K562 (cell line): Measurements from ENCODE around the gene CLDN5. TPM values are rescaled to one million over a fixed set of nuclear protein-coding genes. Genes with fewer than 3 reads are reported as not detected.

Experiments used
- ATF3 ChIP-seq, 2 experiments: fragments of 450-650 bp in 1 of 2; sonication (generic) in 1 of 2; formaldehyde crosslinking in 1 of 2; IDR thresholded peaks in 1 of 2; conservative IDR thresholded peaks in 1 of 2; 2 replicates each; pipeline versions ENCODE4 v1.6.1 to v1.8.1; 2016 to 2023; ENCODE audit warnings: mild to moderate bottlenecking in 2 of 2, moderate library complexity in 2 of 2, inconsistent platforms in 1 of 2, missing genetic modification reagents in 1 of 2
- CGGBP1 ChIP-seq: fragments of 250-450 bp; sonication (Bioruptor Pico); IDR thresholded peaks from 2 replicates; pipeline ENCODE4 v1.9.0; 2021; ENCODE audit warnings: mild to moderate bottlenecking
- CHCHD3 ChIP-seq: fragments of 250-450 bp; sonication (Bioruptor Pico); IDR thresholded peaks from 2 replicates; pipeline ENCODE4 v2.1.2; 2022; ENCODE audit warnings: mild to moderate bottlenecking
- MAFG ChIP-seq: fragments of 450-650 bp; conservative IDR thresholded peaks from 2 replicates; pipeline ENCODE4 v1.6.1; 2016; ENCODE audit warnings: missing genetic modification characterization, missing compliant biosample characterization
- MCM5 ChIP-seq: fragments of 450-650 bp; IDR thresholded peaks from 2 replicates; pipeline ENCODE4 v1.6.1; 2016; ENCODE audit warnings: low read depth
- NR3C1 ChIP-seq: sonication (generic); formaldehyde crosslinking; IDR thresholded peaks from 2 replicates; pipeline ENCODE4 v1.8.1; 2022; ENCODE audit warnings: missing genetic modification reagents
- NUFIP1 ChIP-seq: fragments of 450-650 bp; IDR thresholded peaks from 2 replicates; pipeline ENCODE4 v1.6.1; 2018; ENCODE audit not compliant: partially characterized antibody
- POLR2G ChIP-seq: fragments of 200-400 bp; formaldehyde crosslinking; IDR thresholded peaks from 2 replicates; pipeline ENCODE4 v1.6.1; 2017; ENCODE audit warnings: low read depth, mild to moderate bottlenecking, antibody characterized with exemption, low read length, moderate library complexity
- THAP12 ChIP-seq: fragments of 250-450 bp; sonication (Bioruptor Pico); IDR thresholded peaks from 2 replicates; pipeline ENCODE4 v1.9.0; 2021; ENCODE audit warnings: mild to moderate bottlenecking, inconsistent platforms
- ZFP91 ChIP-seq: sonication (generic); formaldehyde crosslinking; IDR thresholded peaks from 2 replicates; pipeline ENCODE4 v1.8.0; 2022; ENCODE audit warnings: mild to moderate bottlenecking, missing genetic modification reagents
- polyA plus RNA-seq, 8 experiments: library from polyadenylated mRNA; depleted of rRNA in 4 of 8; stranded (reverse) in 5 of 8; unstranded in 3 of 8; fragments of >200 nt; fragmentation: Nextera tagmentation in 2 of 8; fragmentation: Illumina TruSeq in 1 of 8; extraction: Ambion mirVana in 2 of 8; extraction: Trizol in 1 of 8; gene quantifications; 2 replicates each; pipeline versions ENCODE4 v1.2.1 to v1.2.3, GENCODE V29; 2011 to 2014; ENCODE audit warnings: inconsistent platforms in 1 of 8, missing spikeins in 1 of 8
- total RNA-seq, 7 experiments: library from RNA; depleted of rRNA in 6 of 7; stranded (reverse); fragments of >200 nt in 6 of 7; fragmentation: Illumina TruSeq in 2 of 7; extraction: Trizol in 2 of 7; gene quantifications; 2 replicates each; pipeline versions ENCODE4 v1.2.1 to v1.2.3, GENCODE V29; 2011 to 2021; ENCODE audit warnings: low replicate concordance in 1 of 7
- TF ChIP-seq, protein P1 (sequence below): sonication (generic); formaldehyde crosslinking; IDR thresholded peaks from 2 replicates; pipeline ENCODE4 v1.8.0; 2022; ENCODE audit warnings: mild to moderate bottlenecking, missing genetic modification reagents
- TF ChIP-seq, protein P2 (sequence below): fragments of 250-450 bp; sonication (Bioruptor Pico); IDR thresholded peaks from 2 replicates; pipeline ENCODE4 v1.4.0; 2020; ENCODE audit warnings: mild to moderate bottlenecking
- TF ChIP-seq, protein P3 (sequence below): fragments of 450-650 bp; formaldehyde crosslinking; IDR thresholded peaks from 2 replicates; pipeline ENCODE4 v1.4.0; 2020; ENCODE audit warnings: mild to moderate bottlenecking

CLDN5 gene
- total and polyA plus RNA-seq, 9 of the 15 experiments (the other 6 are each of a cell fraction or from before 2014, with no cell fraction given), result 0.20 TPM; not detected in 8

GRCh38 chr22:19482297-19482696 lies 41.9 kb downstream of the CLDN5 start (continued):
- TF ChIP-seq, protein P1, sequence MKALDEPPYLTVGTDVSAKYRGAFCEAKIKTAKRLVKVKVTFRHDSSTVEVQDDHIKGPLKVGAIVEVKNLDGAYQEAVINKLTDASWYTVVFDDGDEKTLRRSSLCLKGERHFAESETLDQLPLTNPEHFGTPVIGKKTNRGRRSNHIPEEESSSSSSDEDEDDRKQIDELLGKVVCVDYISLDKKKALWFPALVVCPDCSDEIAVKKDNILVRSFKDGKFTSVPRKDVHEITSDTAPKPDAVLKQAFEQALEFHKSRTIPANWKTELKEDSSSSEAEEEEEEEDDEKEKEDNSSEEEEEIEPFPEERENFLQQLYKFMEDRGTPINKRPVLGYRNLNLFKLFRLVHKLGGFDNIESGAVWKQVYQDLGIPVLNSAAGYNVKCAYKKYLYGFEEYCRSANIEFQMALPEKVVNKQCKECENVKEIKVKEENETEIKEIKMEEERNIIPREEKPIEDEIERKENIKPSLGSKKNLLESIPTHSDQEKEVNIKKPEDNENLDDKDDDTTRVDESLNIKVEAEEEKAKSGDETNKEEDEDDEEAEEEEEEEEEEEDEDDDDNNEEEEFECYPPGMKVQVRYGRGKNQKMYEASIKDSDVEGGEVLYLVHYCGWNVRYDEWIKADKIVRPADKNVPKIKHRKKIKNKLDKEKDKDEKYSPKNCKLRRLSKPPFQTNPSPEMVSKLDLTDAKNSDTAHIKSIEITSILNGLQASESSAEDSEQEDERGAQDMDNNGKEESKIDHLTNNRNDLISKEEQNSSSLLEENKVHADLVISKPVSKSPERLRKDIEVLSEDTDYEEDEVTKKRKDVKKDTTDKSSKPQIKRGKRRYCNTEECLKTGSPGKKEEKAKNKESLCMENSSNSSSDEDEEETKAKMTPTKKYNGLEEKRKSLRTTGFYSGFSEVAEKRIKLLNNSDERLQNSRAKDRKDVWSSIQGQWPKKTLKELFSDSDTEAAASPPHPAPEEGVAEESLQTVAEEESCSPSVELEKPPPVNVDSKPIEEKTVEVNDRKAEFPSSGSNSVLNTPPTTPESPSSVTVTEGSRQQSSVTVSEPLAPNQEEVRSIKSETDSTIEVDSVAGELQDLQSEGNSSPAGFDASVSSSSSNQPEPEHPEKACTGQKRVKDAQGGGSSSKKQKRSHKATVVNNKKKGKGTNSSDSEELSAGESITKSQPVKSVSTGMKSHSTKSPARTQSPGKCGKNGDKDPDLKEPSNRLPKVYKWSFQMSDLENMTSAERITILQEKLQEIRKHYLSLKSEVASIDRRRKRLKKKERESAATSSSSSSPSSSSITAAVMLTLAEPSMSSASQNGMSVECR, result no peak
- TF ChIP-seq CGGBP1 (no peak), MCM5 (no peak), ZFP91 (CRISPR knock-in tag) (no peak), MAFG (tag) (no peak), THAP12 (0 out of 2 replicates have a peak, but pooled peaks have one; percentile 43), NUFIP1 (no peak), NR3C1 (no peak), CHCHD3 (no peak), POLR2G (0 out of 2 replicates have a peak, but pooled peaks have one; percentile 33), ATF3 (IDR thresholded peaks at IDR 0.05) (no peak), ATF3 (CRISPR knock-in tag; conservative IDR thresholded peaks at IDR 0.05) (0 out of 2 replicates have a peak, but pooled peaks have one; percentile 22)
- TF ChIP-seq, protein P2, sequence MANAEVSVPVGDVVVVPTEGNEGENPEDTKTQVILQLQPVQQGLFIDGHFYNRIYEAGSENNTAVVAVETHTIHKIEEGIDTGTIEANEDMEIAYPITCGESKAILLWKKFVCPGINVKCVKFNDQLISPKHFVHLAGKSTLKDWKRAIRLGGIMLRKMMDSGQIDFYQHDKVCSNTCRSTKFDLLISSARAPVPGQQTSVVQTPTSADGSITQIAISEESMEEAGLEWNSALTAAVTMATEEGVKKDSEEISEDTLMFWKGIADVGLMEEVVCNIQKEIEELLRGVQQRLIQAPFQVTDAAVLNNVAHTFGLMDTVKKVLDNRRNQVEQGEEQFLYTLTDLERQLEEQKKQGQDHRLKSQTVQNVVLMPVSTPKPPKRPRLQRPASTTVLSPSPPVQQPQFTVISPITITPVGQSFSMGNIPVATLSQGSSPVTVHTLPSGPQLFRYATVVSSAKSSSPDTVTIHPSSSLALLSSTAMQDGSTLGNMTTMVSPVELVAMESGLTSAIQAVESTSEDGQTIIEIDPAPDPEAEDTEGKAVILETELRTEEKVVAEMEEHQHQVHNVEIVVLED (CRISPR knock-in tag), result no peak
- TF ChIP-seq, protein P3, sequence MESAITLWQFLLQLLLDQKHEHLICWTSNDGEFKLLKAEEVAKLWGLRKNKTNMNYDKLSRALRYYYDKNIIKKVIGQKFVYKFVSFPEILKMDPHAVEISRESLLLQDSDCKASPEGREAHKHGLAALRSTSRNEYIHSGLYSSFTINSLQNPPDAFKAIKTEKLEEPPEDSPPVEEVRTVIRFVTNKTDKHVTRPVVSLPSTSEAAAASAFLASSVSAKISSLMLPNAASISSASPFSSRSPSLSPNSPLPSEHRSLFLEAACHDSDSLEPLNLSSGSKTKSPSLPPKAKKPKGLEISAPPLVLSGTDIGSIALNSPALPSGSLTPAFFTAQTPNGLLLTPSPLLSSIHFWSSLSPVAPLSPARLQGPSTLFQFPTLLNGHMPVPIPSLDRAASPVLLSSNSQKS (CRISPR knock-in tag), result no peak
